SU-DHL-6 (cell line): ENCODE results near the gene BCL2.

Experiments
- CTCF ChIP-seq: fragments of 200-600 bp; sonication (generic); IDR thresholded peaks from one replicate; pipeline ENCODE4 v1.5.1; 2017; ENCODE audit warnings: antibody characterized with exemption, mild to moderate bottlenecking, low read length, moderate library complexity; ENCODE audit not compliant: insufficient read depth, poor library complexity, severe bottlenecking
- EZH2phosphoT487 ChIP-seq: fragments of 200-600 bp; sonication (generic), shearing (Covaris generic); conservative IDR thresholded peaks from 2 replicates; pipeline ENCODE4 v1.6.1; 2018; ENCODE audit warnings: mild to moderate bottlenecking, antibody characterized with exemption, low read length, moderate library complexity, mixed read lengths

- TF ChIP-seq CTCF (no peak), EZH2phosphoT487 (no peak)
Observed at GRCh38 chr18:63267975-63268721, 51.4 kb downstream of the BCL2 start.
